H1 (cell line): ENCODE measurements around the gene SMAD7. TPM values are rescaled to one million over a fixed set of nuclear protein-coding genes. Genes with fewer than 3 reads are reported as not detected.

Source experiments
- CTCF ChIA-PET: fragments of 300-600 bp; sonication (Branson Sonifier 250); formaldehyde crosslinking; loops from one replicate; lab custom pipeline; 2021; ENCODE audit not compliant: partially characterized antibody; lab: Charles Lee
- POLR2A ChIA-PET: fragments of 300-600 bp; sonication (Branson Sonifier 250); formaldehyde crosslinking; loops from one replicate; lab custom pipeline; 2021; ENCODE audit warnings: inconsistent platforms; ENCODE audit not compliant: partially characterized antibody; lab: Charles Lee
- DNase-seq, 2 experiments: peaks; one replicate each; pipeline versions ENCODE4 v3.0.0 to v3.0.0-alpha.2; 2010 to 2022; ENCODE audit warnings: low spot score in 2 of 2, low read depth in 1 of 2, mixed read lengths in 1 of 2
- FAIRE-seq: peaks from 2 replicates; lab custom pipeline; 2011; peaks lifted over from hg19 to GRCh38; lab: Jason Lieb, UNC
- H2AFZ ChIP-seq: 2 replicates; pipeline ENCODE4 v1.8.1; 2012; ENCODE audit warnings: low read length, inconsistent platforms
- H2AK5ac ChIP-seq: 2 replicates; pipeline ENCODE4 v1.6.1; 2013; ENCODE audit warnings: low read depth, low read length
- H2BK120ac ChIP-seq: replicated peaks from 2 replicates; pipeline ENCODE3; 2013; ENCODE audit warnings: low read depth, low read length, inconsistent platforms
- H2BK12ac ChIP-seq: 2 replicates; pipeline ENCODE4 v1.6.1; 2013; ENCODE audit warnings: low read depth, low read length
- H2BK15ac ChIP-seq: 2 replicates; pipeline ENCODE4 v1.6.1; 2013; ENCODE audit warnings: low read length
- H2BK20ac ChIP-seq: 2 replicates; pipeline ENCODE4 v1.6.1; 2013; ENCODE audit warnings: low read length
- H2BK5ac ChIP-seq: 2 replicates; pipeline ENCODE4 v1.6.1; 2013; ENCODE audit warnings: low read depth, low read length
- H3K14ac ChIP-seq: 2 replicates; pipeline ENCODE4 v1.6.1; 2013; ENCODE audit warnings: inconsistent platforms; ENCODE audit not compliant: insufficient read length
- H3K18ac ChIP-seq: 2 replicates; pipeline ENCODE4 v1.6.1; 2013; ENCODE audit warnings: low read length; ENCODE audit errors: extremely low read depth
- H3K23ac ChIP-seq: 2 replicates; pipeline ENCODE4 v1.6.1; 2013; ENCODE audit warnings: inconsistent platforms; ENCODE audit not compliant: insufficient read length
- H3K23me2 ChIP-seq: 2 replicates; pipeline ENCODE4 v1.6.1; 2013; ENCODE audit warnings: low read depth, low read length
- H3K27ac ChIP-seq: 2 replicates; pipeline ENCODE4 v1.6.1; 2011; ENCODE audit warnings: low read depth, low read length, inconsistent platforms
- H3K27me3 ChIP-seq, 4 experiments: replicated peaks in 1 of 4; 1 replicate in 1 of 4; 2 replicates in 3 of 4; pipeline versions ENCODE4 v1.6.1 to v1.8.1; 2011 to 2013; ENCODE audit warnings: low read length in 3 of 4, mild to moderate bottlenecking in 3 of 4, inconsistent platforms in 2 of 4, mixed read lengths in 2 of 4, moderate library complexity in 1 of 4; ENCODE audit not compliant: control insufficient read depth in 3 of 4, insufficient read depth in 3 of 4; ENCODE audit errors: extremely low read depth in 1 of 4
- H3K36me3 ChIP-seq, 4 experiments: 2 replicates each; pipeline versions ENCODE4 v1.6.1 to v1.8.1; 2011 to 2013; ENCODE audit warnings: mild to moderate bottlenecking in 4 of 4, low read length in 3 of 4, moderate library complexity in 2 of 4, control low read depth in 1 of 4, inconsistent platforms in 1 of 4; ENCODE audit not compliant: insufficient read depth in 4 of 4, control insufficient read depth in 2 of 4
- H3K4ac ChIP-seq: replicated peaks from 2 replicates; pipeline ENCODE3; 2013; ENCODE audit warnings: low read length, low read depth, mixed read lengths, inconsistent platforms; ENCODE audit not compliant: insufficient read length
- H3K4me1 ChIP-seq, 4 experiments: replicated peaks in 1 of 4; 1 replicate in 1 of 4; 2 replicates in 3 of 4; pipeline versions ENCODE4 v1.6.1 to v1.8.1; 2011 to 2013; ENCODE audit warnings: low read length in 3 of 4, inconsistent platforms in 2 of 4, mixed read lengths in 1 of 4; ENCODE audit not compliant: insufficient read depth in 4 of 4, control insufficient read depth in 3 of 4
- H3K4me2 ChIP-seq, 2 experiments: 2 replicates each; pipeline versions ENCODE4 v1.6.1 to v1.8.1; 2011 to 2013; ENCODE audit warnings: low read depth in 2 of 2, low read length in 2 of 2, control low read depth in 1 of 2, inconsistent platforms in 1 of 2, mild to moderate bottlenecking in 1 of 2; ENCODE audit not compliant: insufficient read depth in 1 of 2
- H3K4me3 ChIP-seq, 4 experiments: fragments of 200-600, 300-600 bp in 1 of 4; sonication (generic), shearing (Covaris generic), sonication (Bioruptor Twin) in 1 of 4; 2 replicates each; pipeline versions ENCODE4 v1.5.1 to v1.8.1; 2011 to 2016; ENCODE audit warnings: low read length in 4 of 4, low read depth in 3 of 4, control low read depth in 2 of 4, inconsistent platforms in 2 of 4, mild to moderate bottlenecking in 2 of 4, mixed read lengths in 1 of 4, moderate library complexity in 1 of 4; ENCODE audit not compliant: insufficient read depth in 2 of 4; ENCODE audit errors: extremely low read depth in 1 of 4
- H3K56ac ChIP-seq: replicated peaks from 2 replicates; pipeline ENCODE3; 2013; ENCODE audit warnings: low read depth, mild to moderate bottlenecking, mixed read lengths, low read length, inconsistent platforms; ENCODE audit not compliant: insufficient read length
- H3K79me1 ChIP-seq: 2 replicates; pipeline ENCODE4 v1.6.1; 2013; ENCODE audit warnings: low read depth, low read length, control low read depth
- H3K79me2 ChIP-seq, 2 experiments: 2 replicates each; pipeline versions ENCODE4 v1.6.1 to v1.8.1; 2012 to 2013; ENCODE audit warnings: low read length in 2 of 2, mild to moderate bottlenecking in 2 of 2, inconsistent platforms in 1 of 2; ENCODE audit not compliant: insufficient read depth in 2 of 2, control insufficient read depth in 1 of 2
- H3K9ac ChIP-seq, 4 experiments: replicated peaks in 1 of 4; 1 replicate in 1 of 4; 2 replicates in 3 of 4; pipeline versions ENCODE4 v1.6.1 to v1.8.1; 2011 to 2013; ENCODE audit warnings: low read depth in 3 of 4, low read length in 3 of 4, control low read depth in 2 of 4, mild to moderate bottlenecking in 2 of 4, moderate library complexity in 2 of 4, inconsistent platforms in 1 of 4; ENCODE audit errors: extremely low read depth in 1 of 4
- H3K9me3 ChIP-seq, 2 experiments: 2 replicates each; pipeline versions ENCODE4 v1.6.1 to v1.8.1; 2012 to 2013; ENCODE audit warnings: mild to moderate bottlenecking in 2 of 2, moderate library complexity in 2 of 2, control low read depth in 1 of 2, inconsistent platforms in 1 of 2, low read depth in 1 of 2, low read length in 1 of 2, mixed read lengths in 1 of 2; ENCODE audit not compliant: insufficient read depth in 2 of 2
- H4K20me1 ChIP-seq, 2 experiments: replicated peaks in 1 of 2; 2 replicates each; pipeline versions ENCODE3 to v1.8.1; 2011 to 2013; ENCODE audit warnings: inconsistent platforms in 2 of 2, low read length in 2 of 2, mild to moderate bottlenecking in 1 of 2; ENCODE audit not compliant: insufficient read depth in 2 of 2, control insufficient read depth in 1 of 2
- H4K5ac ChIP-seq: 2 replicates; pipeline ENCODE4 v1.6.1; 2013; ENCODE audit warnings: low read length, low read depth, mixed read lengths, inconsistent platforms; ENCODE audit not compliant: insufficient read length
- H4K8ac ChIP-seq: 2 replicates; pipeline ENCODE4 v1.8.0; 2013; ENCODE audit warnings: mild to moderate bottlenecking, moderate library complexity, low read length, inconsistent platforms; ENCODE audit not compliant: insufficient read depth; ENCODE audit errors: extremely low read depth
- H4K91ac ChIP-seq: replicated peaks from 2 replicates; pipeline ENCODE3; 2013; ENCODE audit warnings: low read length, mixed read lengths, inconsistent platforms; ENCODE audit not compliant: insufficient read length
- CBX8 ChIP-seq: fragments of 300-800, 300-1000 bp; sonication (generic); IDR thresholded peaks from 2 replicates; pipeline ENCODE4 v1.7.1; 2016; ENCODE audit warnings: low read depth, low read length, borderline replicate concordance
- CHD2 ChIP-seq: IDR thresholded peaks from 2 replicates; pipeline ENCODE4 v1.6.1; 2012; ENCODE audit warnings: low read length, improper control_type of control experiment
- E2F6 ChIP-seq: IDR thresholded peaks from 2 replicates; pipeline ENCODE4 v1.6.1; 2012; ENCODE audit warnings: inconsistent platforms
- HDAC2 ChIP-seq, 2 experiments: fragments of 300-600 bp in 1 of 2; sonication (generic) in 1 of 2; IDR thresholded peaks; 2 replicates each; pipeline ENCODE4 v1.6.1; 2011 to 2012; ENCODE audit warnings: low read depth in 2 of 2, low read length in 2 of 2, mild to moderate bottlenecking in 2 of 2, moderate library complexity in 2 of 2, borderline replicate concordance in 1 of 2, inconsistent platforms in 1 of 2
- HDAC6 ChIP-seq: IDR thresholded peaks from one replicate; pipeline ENCODE4 v1.7.1; 2012; ENCODE audit warnings: low read depth, mild to moderate bottlenecking, inconsistent platforms, low read length, moderate library complexity
- KDM5A ChIP-seq: fragments of 200-600 bp; IDR thresholded peaks from 2 replicates; pipeline ENCODE4 v1.7.1; 2012; ENCODE audit warnings: mild to moderate bottlenecking, low read length, inconsistent platforms, mixed read lengths
- NRF1 ChIP-seq: IDR thresholded peaks from 2 replicates; pipeline ENCODE4 v1.6.1; 2011; ENCODE audit warnings: mild to moderate bottlenecking, low read depth, low read length, improper control_type of control experiment
- PHF8 ChIP-seq: fragments of 200-600 bp; sonication (generic); conservative IDR thresholded peaks from 2 replicates; pipeline ENCODE4 v1.7.1; 2012; ENCODE audit warnings: low read depth, mild to moderate bottlenecking, inconsistent platforms, low read length, moderate library complexity
- SAP30 ChIP-seq: fragments of 300-600 bp; sonication (generic); IDR thresholded peaks from 2 replicates; pipeline ENCODE4 v1.7.1; 2012; ENCODE audit warnings: low read length, moderate library complexity, mild to moderate bottlenecking, inconsistent platforms; ENCODE audit not compliant: insufficient read depth, insufficient replicate concordance
- SIRT6 ChIP-seq: IDR thresholded peaks from one replicate; pipeline ENCODE4 v1.7.1; 2012; ENCODE audit warnings: low read length, inconsistent platforms
- SP1 ChIP-seq: IDR thresholded peaks from 2 replicates; pipeline ENCODE4 v1.6.1; 2011; ENCODE audit warnings: low read depth, low read length
- SP2 ChIP-seq: IDR thresholded peaks from 2 replicates; pipeline ENCODE4 v1.6.1; 2012; ENCODE audit warnings: mild to moderate bottlenecking, low read length, inconsistent platforms
- SRF ChIP-seq: IDR thresholded peaks from 2 replicates; pipeline ENCODE4 v1.6.1; 2011; ENCODE audit warnings: mild to moderate bottlenecking, low read depth, low read length, moderate library complexity
- SUZ12 ChIP-seq: fragments of 200-600 bp; sonication (generic); IDR thresholded peaks from 2 replicates; pipeline ENCODE4 v1.6.1; 2012; ENCODE audit warnings: mild to moderate bottlenecking, inconsistent platforms, low read length, moderate library complexity, mixed read lengths
- WGBS, 2 experiments: shearing (Covaris generic) in 1 of 2; methylation state at CpG; one replicate each; pipeline versions ENCODE4 v1.1.6 to v1.1.7; 2013 to 2015; ENCODE audit warnings: low lambda C conversion rate in 2 of 2, mixed read lengths in 2 of 2, inconsistent platforms in 1 of 2, low coverage in 1 of 2, missing lambda C conversion rate in 1 of 2; ENCODE audit not compliant: insufficient replicate concordance in 2 of 2, insufficient coverage in 1 of 2, insufficient read length in 1 of 2; ENCODE audit errors: extremely low coverage in 1 of 2, missing lambda C conversion rate in 1 of 2; 5-methylcytosine and 5-hydroxymethylcytosine counted together
- polyA plus RNA-seq, 7 experiments: library from polyadenylated mRNA; depleted of rRNA in 3 of 7; stranded (reverse) in 5 of 7; unstranded in 2 of 7; fragments of >200 nt in 5 of 7; fragments of 200-250 nt in 2 of 7; gene quantifications; 1 replicate in 5 of 7; 2 replicates in 1 of 7; 4 replicates in 1 of 7; pipeline versions ENCODE4 v1.2.1 to v1.2.3, GENCODE V29; 2011 to 2013; ENCODE audit warnings: missing spikeins in 2 of 7, mixed read lengths in 2 of 7
- total RNA-seq: library from RNA; stranded (reverse); fragmentation: NEBNext Ultra II Directional; extraction: Animal tissue kit (Norgen Biotek cat#: 25700); gene quantifications from 2 replicates; pipeline ENCODE4 v1.2.1, GENCODE V29; 2021

SMAD7 gene
- total and polyA plus RNA-seq, 2 of the 8 experiments (the other 6 are each of a cell fraction or from before 2014, with no cell fraction given): 6.5 to 15.5 TPM

- Histone ChIP-seq H3K79me1 (no peaks in the 10 kb centered on the region), H2BK12ac (peak overlapping the region; percentile 43; the same call in 1 of the 2 replicates), H2BK120ac (no peak overlapping the region), H3K18ac (no peak overlapping the region), H3K14ac (no peak overlapping the region), H3K27ac (no peak overlapping the region), H3K79me2 (no peaks in the 10 kb centered on the region), H4K20me1 (no peaks in the 10 kb centered on the region), H3K36me3 (no peaks in the 10 kb centered on the region), H2BK5ac (no peak overlapping the region), H3K56ac (no peak overlapping the region), H2BK15ac (no peak overlapping the region), H4K5ac (no peak overlapping the region), H3K27me3 (peaks cover 0 to 27% (median 23%) of the 10 kb centered on the region in 4 experiments; a peak in 5 of 7 replicates), H3K4me3 (no peak overlapping the region), H3K23ac (no peak overlapping the region), H3K9me3 (no peaks in the 10 kb centered on the region), H4K8ac (no peak overlapping the region), H3K4ac (no peak overlapping the region), H3K9ac (no peak overlapping the region), H4K91ac (peak overlapping the region; percentile 35), H2AFZ (no peak overlapping the region), H3K4me1 (peaks cover 7 to 16% (median 15%) of the 10 kb centered on the region in 4 experiments), H3K23me2 (peaks cover 13% of the 10 kb centered on the region; the same call in 1 of the 2 replicates), H2AK5ac (peak overlapping the region; percentile 86; the same call in 1 of the 2 replicates), H2BK20ac (no peak overlapping the region), H3K4me2 (no peak overlapping the region)
- FAIRE-seq (no peak), DNase-seq (no peak)
- 92% methylated on average over 9 of the region's 9 CpGs; no CpG with 5 or more reads in 1 of the 2 experiments for WGBS, 2 experiments
- ChIA-PET CTCF (no interaction called here), POLR2A (no interaction called here)
- TF ChIP-seq SRF (no peak), HDAC6 (no peak), SP2 (no peak), SP1 (no peak), KDM5A (no peak), HDAC2 (IDR thresholded peaks at IDR 0.05; ENCODE audit: borderline replicate concordance in 1 of 2, low read depth in 2 of 2, low read length in 2 of 2) (no peak), SUZ12 (no peak), CBX8 (no peak), E2F6 (no peak), PHF8 (no peak), SAP30 (no peak), CHD2 (no peak), SIRT6 (no peak), NRF1 (no peak)
Observed at GRCh38 chr18:48977914-48978313, 27.1 kb upstream of the SMAD7 start.
